GM10266 (cell line): ENCODE results near the gene KIDINS220.
A peak's percentile ranks its signal among the peaks of the same experiment; 100 is the strongest.

Experiments
- DNase-seq: peaks from one replicate; pipeline ENCODE4 v3.0.0; 2012; ENCODE audit errors: extremely low spot score
- CTCF ChIP-seq: IDR thresholded peaks from 2 replicates; pipeline ENCODE4 v1.5.1; 2012; ENCODE audit warnings: mild to moderate bottlenecking, low read depth; ENCODE audit not compliant: control insufficient read depth, insufficient read depth; ENCODE audit errors: missing control alignments

KIDINS220 gene

GRCh38 chr2:8680822-8681760 lies 156.3 kb downstream of the KIDINS220 start:
- peak; percentile 64 for DNase-seq
- TF ChIP-seq CTCF, result no peak

GRCh38 chr2:8679827-8680731 lies 157.3 kb downstream of the KIDINS220 start:
- TF ChIP-seq CTCF, result no peak
- no peak for DNase-seq

GRCh38 chr2:8679567-8679826 lies 157.9 kb downstream of the KIDINS220 start:
- no peak for TF ChIP-seq CTCF
- no peak for DNase-seq
